GM15510 (cell line): ENCODE data around the gene GNB1.

Experiments
- POLR2A ChIP-seq: IDR thresholded peaks from 3 replicates; pipeline ENCODE4 v1.6.1; 2011; ENCODE audit warnings: borderline replicate concordance; ENCODE audit not compliant: insufficient read length; ENCODE audit errors: extremely low read depth

GNB1 gene

DNA sequence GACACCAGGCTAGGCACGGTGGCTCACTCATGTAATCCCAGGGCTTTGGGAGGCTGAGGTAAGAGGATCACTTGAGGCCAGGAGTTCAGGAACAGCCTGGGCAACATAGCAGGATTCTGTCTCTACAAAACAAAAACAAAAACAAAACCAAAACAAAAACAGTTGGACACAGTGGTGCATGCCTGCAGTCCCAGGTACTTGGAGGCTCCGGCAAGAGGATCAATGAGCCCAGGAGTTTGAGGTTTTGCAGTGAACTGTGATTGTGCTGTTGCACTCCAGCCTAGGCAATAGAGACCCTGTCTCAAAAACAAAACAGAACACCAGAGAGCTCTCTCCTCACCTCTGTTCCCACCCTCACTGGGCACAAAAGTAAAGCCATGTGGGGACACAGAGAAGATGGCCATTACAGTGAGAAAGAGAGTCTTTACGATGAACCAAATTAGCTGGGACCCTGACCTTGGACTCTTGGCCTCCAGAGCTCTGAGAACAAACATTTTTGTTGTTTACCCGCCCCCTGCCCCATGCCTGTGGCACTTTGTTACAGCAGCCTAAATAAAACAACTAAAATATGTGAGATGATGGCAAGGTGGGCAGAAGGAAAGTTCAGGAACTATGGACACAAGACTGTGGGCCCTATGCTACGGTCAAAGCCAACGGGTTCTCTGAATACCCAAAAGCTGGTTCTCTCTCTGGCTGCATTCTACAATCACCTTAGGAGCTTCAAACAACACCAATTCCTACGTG lies 122.5 kb downstream of the GNB1 start:
- TF ChIP-seq POLR2A, result no peak

DNA sequence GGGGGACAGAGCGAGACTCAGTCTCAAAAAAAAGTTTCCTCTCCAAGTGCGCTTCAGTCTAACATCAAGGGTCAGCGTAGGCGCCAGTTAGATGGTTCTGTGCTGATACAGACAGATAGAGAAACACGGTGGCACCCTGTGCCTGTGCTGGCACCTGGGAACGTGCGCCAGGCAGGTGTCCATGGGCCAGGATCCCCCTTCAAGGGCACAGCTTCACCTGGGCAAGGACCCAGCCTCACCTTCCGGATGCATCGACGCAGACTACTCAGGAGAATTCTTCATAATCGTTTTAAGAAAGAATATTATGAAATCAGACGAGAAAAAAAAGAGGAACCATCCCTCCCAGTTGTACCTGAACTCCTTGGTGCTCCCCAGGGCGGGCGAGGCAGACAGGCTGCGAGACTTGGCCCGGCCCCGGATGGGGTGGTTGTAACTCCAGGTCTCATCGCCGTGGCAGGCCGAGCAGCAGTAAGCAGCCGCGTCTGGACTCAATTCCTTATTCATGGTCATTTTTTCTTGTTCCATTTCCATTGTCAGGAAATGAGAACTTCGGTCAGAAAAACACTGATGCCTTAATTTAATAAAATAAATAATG lies 125.9 kb downstream of the GNB1 start:
- no peak for TF ChIP-seq POLR2A

DNA sequence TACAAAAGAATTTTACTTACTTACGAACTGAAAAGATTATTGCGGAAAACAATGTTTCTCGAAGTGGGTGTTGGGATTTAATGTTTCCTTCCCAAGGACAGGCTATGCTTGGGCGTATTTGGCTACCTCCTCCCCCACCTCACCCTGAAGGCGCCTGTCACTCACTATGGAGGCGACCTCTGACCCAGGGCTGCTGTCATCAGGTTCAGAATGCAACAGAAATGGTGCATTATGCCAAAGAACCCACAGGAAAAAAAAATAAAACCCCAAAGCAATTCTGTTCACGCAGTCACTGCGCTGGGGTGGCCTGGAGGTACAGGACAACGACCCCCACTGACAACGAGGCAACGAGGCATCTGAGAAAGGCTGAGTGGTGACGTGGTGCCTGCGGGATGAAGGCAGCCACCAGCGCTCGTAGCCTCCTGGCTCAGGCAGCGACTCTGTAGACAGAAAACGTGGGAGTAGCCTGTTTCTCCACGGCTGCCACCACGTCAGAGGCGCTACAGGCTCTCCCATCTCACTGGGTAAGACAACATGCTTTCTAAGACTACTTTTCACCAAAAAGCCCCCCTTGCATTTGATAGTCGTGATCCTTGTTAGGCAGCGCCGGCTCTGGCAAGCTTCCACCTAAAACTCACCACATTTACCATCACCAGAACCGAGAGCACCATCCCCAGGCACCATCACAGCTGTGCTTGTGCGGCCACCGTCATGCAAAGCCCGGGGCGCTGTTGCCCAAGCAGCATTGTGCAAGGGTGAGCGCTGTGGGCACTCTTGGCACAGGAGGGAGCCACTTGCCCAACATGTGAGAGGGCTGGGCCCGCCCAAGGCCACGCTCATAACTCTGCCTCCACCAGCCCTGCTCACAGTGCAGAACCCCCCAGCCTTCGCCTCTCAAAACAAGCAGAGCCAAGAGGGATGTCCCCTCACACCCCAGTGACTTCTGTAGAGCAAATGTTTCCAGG lies 126.9 kb downstream of the GNB1 start:
- no peak for TF ChIP-seq POLR2A

DNA sequence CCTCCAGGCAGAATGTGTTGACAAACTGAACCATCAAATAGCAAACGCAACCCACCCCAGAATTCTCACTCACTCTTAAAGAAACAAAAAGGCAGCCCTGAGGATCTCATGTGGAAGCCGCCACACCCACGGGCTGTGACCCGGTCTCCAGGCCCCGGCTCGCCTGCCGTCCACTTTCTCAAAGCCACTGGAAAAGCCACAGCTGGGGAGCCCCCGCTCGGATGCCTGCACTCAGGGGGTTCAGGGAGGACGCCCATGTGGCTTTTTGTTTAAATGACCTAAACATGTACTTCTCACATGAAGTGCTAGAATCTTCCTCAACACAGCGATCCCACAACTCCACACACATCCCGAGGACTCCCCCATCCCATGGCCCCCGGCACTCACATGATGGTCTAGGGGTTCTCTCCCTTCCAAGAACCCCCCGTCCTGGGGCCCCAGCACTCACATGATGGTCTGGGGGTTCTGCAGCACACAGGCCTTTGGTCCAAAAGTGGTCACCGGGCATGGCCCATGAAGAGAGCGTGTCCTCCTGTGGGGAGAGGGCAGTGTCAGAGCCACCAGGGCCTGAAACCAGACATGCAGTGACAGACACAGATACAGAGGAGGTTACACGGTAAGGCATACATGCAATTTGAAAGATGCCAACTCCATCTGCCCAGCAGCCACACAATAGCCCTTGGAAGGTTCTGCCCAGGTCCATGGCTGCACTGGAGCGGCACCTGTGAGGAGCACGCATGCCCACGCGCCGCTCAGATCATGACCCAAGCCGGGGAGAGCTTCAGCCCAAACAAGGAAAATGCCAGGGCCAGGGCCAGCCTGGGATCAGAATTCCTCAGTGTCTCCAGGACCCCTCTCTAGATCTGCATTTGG lies 129.1 kb downstream of the GNB1 start:
- TF ChIP-seq POLR2A, result no peak

DNA sequence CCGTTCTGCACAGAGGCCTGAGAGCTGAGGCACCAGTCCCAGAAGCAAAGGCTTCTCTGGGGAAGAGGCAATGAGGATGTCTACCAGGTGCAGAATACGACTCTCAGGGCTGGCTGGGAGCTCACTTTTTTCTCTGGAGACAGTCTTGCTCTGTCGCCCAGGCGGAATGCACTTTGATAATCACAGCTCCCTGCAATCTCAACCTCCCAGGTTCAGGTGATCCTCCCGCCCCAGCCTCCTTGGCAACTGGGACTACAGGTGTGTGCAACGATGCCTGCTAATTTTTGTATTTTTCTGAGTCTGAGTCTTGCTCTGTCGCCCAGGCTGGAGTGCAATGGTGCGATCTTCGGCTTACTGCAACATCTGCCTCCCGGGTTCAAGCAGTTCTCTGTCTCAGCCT lies 130.2 kb downstream of the GNB1 start:
- no peak for TF ChIP-seq POLR2A

DNA sequence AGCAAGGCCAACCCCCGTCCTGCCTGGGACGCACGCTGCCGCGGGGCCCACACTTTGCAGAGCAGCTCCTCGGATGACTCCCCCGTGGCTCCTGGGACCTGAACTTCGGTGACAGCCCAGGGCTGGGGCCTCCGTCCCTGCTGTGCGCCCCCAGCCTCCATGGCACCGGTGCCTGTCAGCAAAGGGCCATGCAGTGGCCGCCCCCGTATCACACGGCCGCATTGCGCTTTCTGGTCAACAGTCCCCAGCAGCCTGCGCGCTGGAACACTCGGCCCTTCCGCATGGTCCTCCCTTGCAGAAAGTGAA lies 130.6 kb downstream of the GNB1 start:
- no peak for TF ChIP-seq POLR2A

DNA sequence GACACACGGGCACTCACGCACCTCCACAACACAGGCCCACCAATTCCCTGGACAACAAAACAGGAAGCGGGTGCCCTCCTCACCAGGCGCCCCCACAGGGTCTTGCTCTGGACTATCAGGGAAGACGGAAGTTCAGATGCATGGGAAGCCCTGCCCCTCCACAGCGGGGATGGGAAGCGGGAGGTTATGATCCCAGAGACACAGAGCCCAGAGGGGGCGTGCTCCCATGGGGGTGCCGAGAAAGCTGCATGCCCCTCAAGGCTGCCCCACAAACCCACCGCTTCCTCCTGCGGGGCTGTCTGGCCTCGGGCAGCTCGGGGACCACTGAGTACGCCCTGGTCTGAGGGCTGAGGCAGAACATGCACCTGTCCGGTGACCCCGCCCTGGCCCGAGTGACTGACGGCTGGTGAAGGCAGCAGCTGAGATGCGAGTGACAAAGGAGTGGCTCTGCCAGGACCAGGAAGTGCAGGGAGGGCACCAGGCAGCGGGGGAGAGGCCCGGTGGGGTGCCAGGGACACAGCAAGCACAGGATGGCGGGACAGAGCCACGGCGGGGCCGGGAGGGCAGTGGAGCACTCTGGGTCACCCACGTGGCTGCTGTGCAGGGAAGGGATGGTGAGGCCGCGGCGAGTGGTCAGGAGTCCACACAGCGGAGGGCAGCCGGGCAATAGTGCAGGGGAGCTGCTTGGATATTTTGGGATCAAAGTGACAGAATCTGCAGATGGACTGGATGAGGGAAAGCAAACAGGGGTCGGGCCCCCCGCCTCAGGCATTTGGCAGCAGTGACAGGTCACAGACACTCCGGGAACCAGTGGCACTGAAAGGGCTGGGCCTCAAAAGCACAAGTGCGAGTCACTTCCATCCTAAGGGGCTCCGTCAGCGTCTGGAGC lies 131.2 kb downstream of the GNB1 start:
- TF ChIP-seq POLR2A, result no peak

DNA sequence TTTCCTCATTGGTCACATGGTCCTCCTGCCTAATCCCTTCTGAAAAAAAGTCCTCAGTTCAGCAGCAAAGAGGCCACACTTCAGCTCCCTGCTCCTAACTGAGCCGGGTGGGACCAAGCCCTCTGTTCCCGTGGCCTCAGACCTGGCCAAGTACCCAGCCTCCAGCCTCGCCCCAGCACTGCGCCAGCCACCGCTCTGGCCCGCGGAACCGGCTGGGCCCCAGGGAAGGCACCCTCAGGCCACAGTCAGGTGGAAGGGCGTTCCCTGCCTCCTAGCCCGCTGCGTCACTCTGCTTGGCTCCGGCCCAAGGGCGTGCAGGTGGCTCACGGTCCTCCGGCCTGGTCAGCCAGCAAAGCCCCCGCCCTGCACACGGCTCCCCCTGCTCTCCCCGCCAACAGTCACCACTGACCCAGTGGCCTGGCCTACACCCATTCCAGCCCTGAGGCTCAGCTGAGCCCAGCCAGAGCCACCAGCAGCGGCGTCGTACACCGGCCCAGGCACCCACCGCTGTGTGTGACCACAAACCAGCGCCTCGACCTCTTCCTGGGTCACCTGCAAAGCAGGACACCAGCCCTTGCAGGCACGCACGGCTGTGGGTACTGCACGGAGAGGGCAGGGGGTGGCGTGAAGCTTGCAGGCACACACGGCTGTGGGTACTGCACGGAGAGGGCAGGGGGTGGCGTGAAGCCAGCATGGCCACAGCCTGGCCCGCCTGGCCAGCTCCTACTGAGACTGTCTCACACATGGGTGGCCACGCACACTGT lies 132.0 kb downstream of the GNB1 start:
- no peak for TF ChIP-seq POLR2A

DNA sequence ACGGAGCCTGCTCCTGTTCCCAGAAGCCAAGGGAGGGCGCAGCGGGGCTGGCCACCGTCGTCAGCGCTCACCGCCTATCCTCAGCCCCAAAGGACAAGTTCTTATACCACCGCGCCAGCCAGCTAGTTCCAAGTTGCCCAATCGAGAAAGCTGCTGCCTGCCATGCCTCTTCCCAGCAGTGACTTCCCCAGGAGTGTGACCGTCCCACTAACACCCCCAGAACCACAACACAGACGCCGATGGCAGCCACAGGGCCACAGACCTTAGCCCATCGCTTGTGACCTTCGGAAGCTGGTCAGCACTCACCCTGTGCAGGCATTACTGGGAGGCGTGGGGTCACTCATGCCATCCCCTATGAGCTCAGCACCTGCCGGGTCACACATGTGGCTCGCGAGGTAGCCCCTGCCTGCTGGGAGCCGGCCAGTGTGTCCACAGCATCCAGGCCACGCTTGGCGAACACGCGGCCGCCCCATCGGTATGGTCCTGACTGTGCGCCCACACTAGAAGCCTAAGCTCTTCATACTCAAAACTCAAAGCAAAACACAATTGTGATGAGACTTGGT lies 132.7 kb downstream of the GNB1 start:
- no peak for TF ChIP-seq POLR2A

DNA sequence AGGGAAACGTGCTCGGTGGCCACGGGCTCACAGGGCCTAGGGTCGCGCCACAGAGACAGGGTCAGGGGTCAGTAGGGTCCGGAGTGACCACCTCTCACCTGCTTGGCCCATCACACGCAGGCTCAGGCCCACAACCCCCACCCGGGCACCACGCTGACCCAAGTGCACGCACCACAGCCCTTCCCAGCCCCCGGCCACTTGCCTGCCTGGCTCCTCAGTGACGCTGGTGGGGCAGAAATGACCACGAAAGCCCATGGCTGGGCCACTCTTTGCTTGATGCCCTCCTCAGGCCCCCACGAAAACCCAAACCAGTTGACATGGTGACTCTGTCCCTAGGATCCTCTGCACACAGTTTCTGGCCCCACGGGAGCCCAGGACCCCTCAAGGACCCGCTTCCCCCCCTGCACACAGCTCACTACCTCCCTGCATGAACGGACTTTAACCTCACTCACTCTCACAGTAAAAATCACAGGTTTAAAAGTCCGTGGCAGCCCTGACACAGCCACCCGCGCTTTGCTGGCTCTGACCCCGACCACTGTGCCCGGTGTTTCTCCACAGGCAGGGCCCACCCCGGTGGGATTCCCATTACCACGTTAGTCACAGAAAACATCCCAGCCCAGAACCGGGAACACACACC lies 133.3 kb downstream of the GNB1 start:
- no peak for TF ChIP-seq POLR2A

DNA sequence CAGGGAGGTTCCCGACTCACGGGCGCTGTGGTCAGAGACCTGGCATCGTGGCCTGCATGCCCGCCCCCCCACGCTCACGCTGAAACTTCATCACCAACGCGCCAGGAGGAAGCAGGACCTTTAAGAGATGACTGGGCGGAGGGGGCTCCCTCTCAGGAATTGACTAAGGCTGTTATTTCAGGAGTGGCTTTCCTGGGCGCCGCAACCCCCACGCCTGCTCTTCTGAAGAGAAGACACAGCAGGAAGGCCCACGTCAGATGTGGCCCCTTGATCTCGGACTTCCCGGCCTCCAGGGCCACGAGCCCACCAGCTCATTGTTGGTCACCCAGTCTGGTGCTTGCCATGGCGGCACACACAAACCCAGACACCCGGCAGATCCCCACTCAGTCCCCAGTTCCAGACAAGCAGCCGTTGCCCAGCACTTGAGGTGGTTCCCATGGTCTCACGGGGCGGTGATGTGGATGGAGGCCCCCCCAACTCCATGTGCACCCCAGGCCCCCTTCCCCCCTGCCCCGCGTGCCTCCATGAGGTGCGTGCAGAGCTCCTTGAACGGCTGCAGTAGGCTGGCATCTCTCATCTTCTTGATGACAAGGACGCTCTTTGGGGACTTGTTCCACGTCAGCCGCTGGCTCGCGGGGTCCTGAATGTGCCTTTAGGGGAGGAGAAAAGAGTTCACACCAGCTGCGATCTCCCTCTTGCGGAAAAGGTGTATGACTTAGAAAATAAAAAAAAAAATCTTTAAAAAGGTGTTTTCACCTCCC lies 134.0 kb downstream of the GNB1 start:
- no peak for TF ChIP-seq POLR2A
